ENCODE results near the gene ATP8A2. TPM values are rescaled to one million over a fixed set of nuclear protein-coding genes. Genes with fewer than 3 reads are reported as not detected.

Gene ATP8A2
- total and polyA plus RNA-seq, 11 donors: 0.01 to 0.29 (median 0.05) TPM; not detected in 2

DNA sequence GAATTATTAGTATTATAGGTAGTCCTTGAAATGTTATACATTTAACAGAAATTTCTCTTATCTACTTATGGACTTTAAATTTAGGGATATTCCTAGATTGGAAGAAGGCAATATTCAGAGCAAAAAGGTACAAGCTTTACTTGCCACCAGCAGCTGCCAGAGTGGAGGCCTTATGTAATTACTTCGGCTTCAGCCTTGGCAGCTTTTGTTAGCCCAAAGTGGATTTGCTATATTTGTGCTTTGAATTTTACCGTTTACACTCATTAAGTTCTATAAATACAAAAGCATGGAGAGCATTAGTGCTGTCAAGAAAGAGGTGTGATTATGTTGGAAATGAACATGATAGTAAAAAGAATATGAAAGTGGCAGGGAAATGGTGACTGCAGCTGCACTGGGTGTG is 319.9 kb downstream of the ATP8A2 start:
- WGBS, 4 donors: 41 to 63% (median 57%) methylated on average over 2 of the region's 2 CpGs
- no peak for DNase-seq
- Histone ChIP-seq H3K27ac (no peak overlapping the region), H3K9me3 (peaks cover 0 to 3% (median 0%) of the 10 kb centered on the region in 12 donors), H3K36me3 (no peaks in the 10 kb centered on the region), H3K4me3 (no peak overlapping the region), H3K4me1 (peaks cover 0 to 16% (median 3%) of the 10 kb centered on the region in 12 donors), H3K27me3 (no peaks in the 10 kb centered on the region)
- no peak for ATAC-seq
- TF ChIP-seq, protein P1, sequence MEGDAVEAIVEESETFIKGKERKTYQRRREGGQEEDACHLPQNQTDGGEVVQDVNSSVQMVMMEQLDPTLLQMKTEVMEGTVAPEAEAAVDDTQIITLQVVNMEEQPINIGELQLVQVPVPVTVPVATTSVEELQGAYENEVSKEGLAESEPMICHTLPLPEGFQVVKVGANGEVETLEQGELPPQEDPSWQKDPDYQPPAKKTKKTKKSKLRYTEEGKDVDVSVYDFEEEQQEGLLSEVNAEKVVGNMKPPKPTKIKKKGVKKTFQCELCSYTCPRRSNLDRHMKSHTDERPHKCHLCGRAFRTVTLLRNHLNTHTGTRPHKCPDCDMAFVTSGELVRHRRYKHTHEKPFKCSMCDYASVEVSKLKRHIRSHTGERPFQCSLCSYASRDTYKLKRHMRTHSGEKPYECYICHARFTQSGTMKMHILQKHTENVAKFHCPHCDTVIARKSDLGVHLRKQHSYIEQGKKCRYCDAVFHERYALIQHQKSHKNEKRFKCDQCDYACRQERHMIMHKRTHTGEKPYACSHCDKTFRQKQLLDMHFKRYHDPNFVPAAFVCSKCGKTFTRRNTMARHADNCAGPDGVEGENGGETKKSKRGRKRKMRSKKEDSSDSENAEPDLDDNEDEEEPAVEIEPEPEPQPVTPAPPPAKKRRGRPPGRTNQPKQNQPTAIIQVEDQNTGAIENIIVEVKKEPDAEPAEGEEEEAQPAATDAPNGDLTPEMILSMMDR (IDR thresholded peaks at IDR 0.05): no peak
- no peak for TF ChIP-seq POLR2A (IDR thresholded peaks at IDR 0.05)
- intact Hi-C loops (cut with DNase I): no loop called here

DNA sequence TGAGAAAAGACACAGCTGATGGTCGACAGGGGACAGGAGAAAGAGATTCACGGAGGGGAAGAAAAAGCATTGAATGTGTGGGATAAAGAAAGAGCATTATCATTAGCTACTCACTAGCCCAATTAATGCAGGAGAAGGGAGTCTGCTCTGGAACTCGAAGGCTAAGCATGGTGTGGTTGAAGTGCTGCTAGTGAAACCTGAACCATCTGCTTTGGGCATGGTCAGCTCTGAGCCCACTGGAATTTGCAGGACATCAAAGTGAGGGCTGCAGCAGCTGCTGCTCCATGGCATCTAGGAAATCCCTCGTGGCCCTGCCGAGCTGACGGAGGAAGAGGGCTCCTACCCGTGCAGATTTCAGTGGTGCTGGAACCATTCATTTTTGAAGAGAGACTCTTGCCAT is 320.3 kb downstream of the ATP8A2 start:
- H3K4me1 ChIP-seq: peaks cover 0 to 13% (median 2%) of the 10 kb centered on the region in 12 donors
- peaks cover 0 to 3% (median 0%) of the 10 kb centered on the region in 12 donors for H3K9me3 ChIP-seq
- H3K27me3 ChIP-seq: no peaks in the 10 kb centered on the region
- ATAC-seq (no peak), DNase-seq (no peak)
- intact Hi-C loops (cut with DNase I): no loop called here
- H3K36me3 ChIP-seq: no peaks in the 10 kb centered on the region
- 26 to 49% (median 41%) methylated on average over 7 of the region's 7 CpGs for WGBS, 4 donors
- TF ChIP-seq, protein P1 (IDR thresholded peaks at IDR 0.05): no peak
- no peak for TF ChIP-seq POLR2A (IDR thresholded peaks at IDR 0.05)
- H3K4me3 ChIP-seq: no peak overlapping the region
- H3K27ac ChIP-seq: no peak overlapping the region

DNA sequence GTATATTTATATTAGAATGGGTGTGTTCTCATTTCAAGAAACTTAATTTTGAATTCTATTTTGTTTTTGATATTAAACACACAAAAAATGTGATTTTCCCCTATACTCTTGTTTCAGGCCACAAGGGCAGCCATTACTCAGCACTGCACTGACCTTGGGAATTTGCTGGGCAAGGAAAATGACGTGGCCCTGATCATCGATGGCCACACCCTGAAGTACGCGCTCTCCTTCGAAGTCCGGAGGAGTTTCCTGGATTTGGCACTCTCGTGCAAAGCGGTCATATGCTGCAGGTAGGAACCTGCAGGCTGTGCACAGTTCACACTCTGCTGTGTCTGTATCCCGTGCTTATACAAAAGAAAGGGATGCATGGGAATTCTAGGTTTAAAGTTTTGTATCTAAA is 327.3 kb downstream of the ATP8A2 start:
- no peaks in the 10 kb centered on the region for H3K36me3 ChIP-seq
- WGBS, 4 donors: 73 to 86% (median 79%) methylated on average over 9 of the region's 9 CpGs
- no peak for ATAC-seq
- peaks cover 0 to 3% (median 0%) of the 10 kb centered on the region in 12 donors for H3K9me3 ChIP-seq
- no peak overlapping the region for H3K27ac ChIP-seq
- intact Hi-C loops (cut with DNase I): no loop called here
- TF ChIP-seq POLR2A (IDR thresholded peaks at IDR 0.05): no peak
- TF ChIP-seq, protein P1 (IDR thresholded peaks at IDR 0.05): no peak
- no peaks in the 10 kb centered on the region for H3K4me1 ChIP-seq
- H3K27me3 ChIP-seq: no peaks in the 10 kb centered on the region
- no peak overlapping the region for H3K4me3 ChIP-seq
- DNase-seq: no peak

DNA sequence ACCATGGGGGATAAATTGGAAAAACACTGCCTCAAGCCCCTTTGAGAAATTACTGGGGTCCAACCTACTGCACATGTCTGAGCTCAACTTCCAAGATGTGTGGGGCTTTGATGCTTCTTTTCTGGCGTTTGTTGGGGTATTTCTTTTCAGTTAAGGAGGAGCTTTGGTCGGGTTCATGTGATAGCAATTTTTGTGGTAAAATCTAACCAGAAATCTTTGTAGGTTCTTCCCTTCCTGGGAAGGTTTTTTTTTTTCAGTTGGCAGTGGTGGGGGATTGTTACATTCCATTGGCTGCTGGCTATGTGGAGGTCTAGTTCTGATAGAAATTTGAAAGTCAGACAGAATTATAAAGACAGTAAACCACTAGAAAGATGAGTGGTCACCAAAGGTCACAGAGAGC is 327.8 kb downstream of the ATP8A2 start:
- 51 to 70% (median 60%) methylated on average over 2 of the region's 2 CpGs for WGBS, 4 donors
- Histone ChIP-seq H3K27me3 (no peaks in the 10 kb centered on the region), H3K4me1 (no peaks in the 10 kb centered on the region), H3K36me3 (no peaks in the 10 kb centered on the region), H3K4me3 (no peak overlapping the region), H3K9me3 (peaks cover 0 to 3% (median 0%) of the 10 kb centered on the region in 12 donors), H3K27ac (no peak overlapping the region)
- TF ChIP-seq POLR2A (IDR thresholded peaks at IDR 0.05): no peak
- TF ChIP-seq, protein P1 (IDR thresholded peaks at IDR 0.05): no peak
- DNase-seq (no peak), ATAC-seq (no peak)
- intact Hi-C loops (cut with DNase I): no loop called here

Measured in heart left ventricle (tissue), 16 donors.